HepG2 (cell line): Measurements from ENCODE around the gene MORN1. TPM values are rescaled to one million over a fixed set of nuclear protein-coding genes. Genes with fewer than 3 reads are reported as not detected.

Source experiments
- ATAC-seq: fragments of 200-7000 bp; cut with Tn5 transposase; 3 replicates; pipeline ENCODE4 v1.9.1; 2020; ENCODE audit warnings: mild to moderate bottlenecking, moderate library complexity
- BruUV-seq: library from RNA; stranded (reverse); fragments of 400-500 nt; replicated peaks from 2 replicates; lab custom pipeline; 2021; lab: Mats Ljungman, UMichigan
- CTCF ChIA-PET: fragments of 300-600 bp; formaldehyde crosslinking; extraction: SDS; loops from one replicate; lab custom pipeline; 2021; ENCODE audit warnings: low total read pairs, inconsistent platforms, low intra/inter-chr PET ratio; lab: Yijun Ruan, JAX
- POLR2A ChIA-PET: fragments of 350-600 bp; sonication (Branson Sonifier 250); formaldehyde crosslinking; loops from one replicate; lab custom pipeline; 2020; ENCODE audit warnings: antibody characterized with exemption, inconsistent platforms; lab: Yijun Ruan, JAX
- DNase-seq: peaks from one replicate; pipeline ENCODE4 v3.0.0-alpha.2; 2015; ENCODE audit warnings: low spot score
- FAIRE-seq: peaks from 3 replicates; lab custom pipeline; 2011; peaks lifted over from hg19 to GRCh38; lab: Jason Lieb, UNC
- H2AFZ ChIP-seq: one replicate; pipeline ENCODE4 v1.6.1; 2011; ENCODE audit warnings: low read length, inconsistent platforms
- H3K27ac ChIP-seq: fragments of 300-600 bp; 3 replicates; pipeline ENCODE4 v1.8.0; 2011; ENCODE audit warnings: mixed run types, mild to moderate bottlenecking, mixed read lengths, low read length, inconsistent platforms; ENCODE audit not compliant: insufficient read depth; ENCODE audit errors: extremely low read length
- H3K27me3 ChIP-seq, 2 experiments: fragments of 200-600 bp in 1 of 2; 2 replicates in 1 of 2; 3 replicates in 1 of 2; pipeline versions ENCODE4 v1.6.0 to v1.8.0; 2011; ENCODE audit warnings: low read length in 2 of 2, mild to moderate bottlenecking in 2 of 2, moderate library complexity in 2 of 2, inconsistent platforms in 1 of 2; ENCODE audit not compliant: insufficient read depth in 2 of 2, control insufficient read depth in 1 of 2
- H3K36me3 ChIP-seq, 2 experiments: fragments of 200-600 bp in 1 of 2; replicated peaks in 1 of 2; 2 replicates in 1 of 2; 3 replicates in 1 of 2; pipeline versions ENCODE4 v1.5.1 to v1.8.0; 2011; ENCODE audit warnings: low read length in 2 of 2, inconsistent platforms in 1 of 2; ENCODE audit not compliant: insufficient read depth in 2 of 2, control insufficient read depth in 1 of 2
- H3K4me1 ChIP-seq: 2 replicates; pipeline ENCODE4 v1.5.1; 2012; ENCODE audit warnings: low read length, inconsistent platforms; ENCODE audit not compliant: insufficient read depth
- H3K4me2 ChIP-seq: 2 replicates; pipeline ENCODE4 v1.6.0; 2011; ENCODE audit warnings: low read depth, low read length, inconsistent platforms
- H3K4me3 ChIP-seq, 3 experiments: fragments of 200-600 bp in 1 of 3; sonication (generic), shearing (Covaris generic) in 1 of 3; replicated peaks in 1 of 3; 2 replicates each; pipeline ENCODE4 v1.5.1; 2011 to 2016; ENCODE audit warnings: low read length in 3 of 3, inconsistent platforms in 2 of 3, low read depth in 2 of 3, mild to moderate bottlenecking in 2 of 3, control low read depth in 1 of 3, mixed read lengths in 1 of 3; ENCODE audit not compliant: insufficient read depth in 1 of 3
- H3K79me2 ChIP-seq: one replicate; pipeline ENCODE4 v1.6.1; 2011; ENCODE audit warnings: low read length, inconsistent platforms; ENCODE audit not compliant: insufficient read depth
- H3K9ac ChIP-seq: 2 replicates; pipeline ENCODE4 v1.6.0; 2011; ENCODE audit warnings: mild to moderate bottlenecking, low read depth, low read length, inconsistent platforms; ENCODE audit not compliant: insufficient read depth
- H3K9me3 ChIP-seq: 2 replicates; pipeline ENCODE4 v1.5.1; 2012; ENCODE audit warnings: mild to moderate bottlenecking, low read length
- H4K20me1 ChIP-seq: 2 replicates; pipeline ENCODE4 v1.6.0; 2011; ENCODE audit warnings: inconsistent platforms, mild to moderate bottlenecking, low read length, moderate library complexity; ENCODE audit not compliant: insufficient read depth
- ATM ChIP-seq: fragments of 450-650 bp; IDR thresholded peaks from 2 replicates; pipeline ENCODE4 v1.7.1; 2017; ENCODE audit warnings: mild to moderate bottlenecking, borderline replicate concordance
- SETDB1 ChIP-seq: sonication (generic); formaldehyde crosslinking; IDR thresholded peaks from 2 replicates; pipeline ENCODE4 v1.5.1; 2020; ENCODE audit warnings: missing genetic modification reagents, mild to moderate bottlenecking, borderline replicate concordance
- ZNF281 ChIP-seq: sonication (generic); formaldehyde crosslinking; IDR thresholded peaks from 2 replicates; pipeline ENCODE4 v1.4.0; 2020; ENCODE audit warnings: missing genetic modification reagents, borderline replicate concordance
- ZNF30 ChIP-seq: sonication (generic); formaldehyde crosslinking; IDR thresholded peaks from 2 replicates; pipeline ENCODE4 v1.5.0; 2020; ENCODE audit warnings: mild to moderate bottlenecking, missing genetic modification reagents
- WGBS: methylation state at CpG from one replicate; pipeline ENCODE4 v1.1.6; 2017; ENCODE audit warnings: low lambda C conversion rate; 5-methylcytosine and 5-hydroxymethylcytosine counted together
- in situ Hi-C: cut with HindIII; loops from 2 replicates; pipeline ENCODE4 v1.10.0; 2017; ENCODE audit warnings: low pct_unique_long_range_greater_than_20kb; ENCODE audit not compliant: extremely low pct_ligation_motif_present
- intact Hi-C: fragments of 100-400 bp; cut with micrococcal nuclease; formaldehyde crosslinking; loops from one replicate; pipeline ENCODE4 v1.10.0; 2022; ENCODE audit not compliant: unreplicated experiment
- polyA plus RNA-seq, 8 experiments: library from polyadenylated mRNA; depleted of rRNA in 3 of 8; stranded (reverse) in 7 of 8; unstranded in 1 of 8; fragments of >200 nt; fragmentation: Illumina TruSeq in 4 of 8; extraction: Trizol in 4 of 8; gene quantifications; 2 replicates each; pipeline versions ENCODE4 v1.2.1 to v1.2.3, GENCODE V29; 2011 to 2016; ENCODE audit warnings: low read depth in 4 of 8, missing spikeins in 1 of 8, mixed read lengths in 1 of 8; ENCODE audit not compliant: insufficient read depth in 1 of 8
- total RNA-seq, 5 experiments: library from RNA; depleted of rRNA; stranded (reverse); fragments of >200 nt; fragmentation: Illumina TruSeq; extraction: Trizol; gene quantifications; 2 replicates each; pipeline ENCODE4 v1.2.3, GENCODE V29; 2016; ENCODE audit warnings: low read depth in 1 of 5

Gene MORN1
- total and polyA plus RNA-seq, 2 of the 13 experiments (the other 11 are each of a cell fraction or from before 2014, with no cell fraction given) = 3.1 to 6.5 TPM

DNA sequence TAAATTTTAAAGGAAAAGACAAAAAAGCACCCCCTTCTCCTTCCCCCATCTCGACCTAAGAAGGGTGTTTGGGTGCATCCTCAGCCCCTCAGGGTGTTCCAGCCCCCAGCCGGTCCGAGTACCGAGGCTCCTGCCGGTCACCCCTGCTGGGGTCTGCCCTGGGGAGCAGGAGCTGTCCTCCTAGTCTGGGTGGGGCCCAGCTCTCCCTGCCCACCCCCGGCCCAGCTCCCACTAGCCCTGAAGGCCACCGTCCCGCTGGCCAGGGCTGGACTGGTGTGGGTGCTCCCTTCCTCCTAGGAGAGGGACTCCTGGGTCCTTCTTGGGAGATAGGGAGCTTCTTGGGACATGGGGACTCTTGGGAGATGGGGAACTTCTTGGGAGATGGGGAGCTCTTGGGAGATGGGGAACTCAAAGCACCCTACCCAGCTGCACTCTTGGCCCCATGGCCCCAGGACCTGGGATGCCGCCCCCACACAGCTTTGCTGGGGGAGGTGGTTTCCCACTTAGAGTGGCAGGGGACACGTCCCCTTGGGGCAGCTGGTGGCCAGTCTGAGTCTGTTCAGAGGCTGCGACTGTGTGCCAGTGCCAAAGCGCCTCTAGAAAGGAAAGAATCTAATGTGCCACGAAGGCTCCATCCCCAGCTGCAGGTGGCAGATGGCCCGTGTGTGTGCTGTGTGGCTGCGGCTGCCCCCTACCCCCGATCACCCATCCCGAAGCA, 44.5 kb downstream of the MORN1 start:
- FAIRE-seq (no peak), ATAC-seq (no peak), DNase-seq (no peak)
- no peak overlapping the region for H3K4me3 ChIP-seq
- H3K4me2 ChIP-seq = no peak overlapping the region
- H2AFZ ChIP-seq = no peak overlapping the region
- H3K27me3 ChIP-seq = peaks cover 15 to 66% of the 10 kb centered on the region in 2 experiments
- H3K79me2 ChIP-seq = no peaks in the 10 kb centered on the region
- no TSS peak for BruUV-seq
- POLR2A ChIA-PET = no interaction called here
- no peak overlapping the region for H3K9ac ChIP-seq
- H3K27ac ChIP-seq = no peak overlapping the region
- H3K36me3 ChIP-seq = no peaks in the 10 kb centered on the region
- no peaks in the 10 kb centered on the region for H4K20me1 ChIP-seq
- peaks cover 7% of the 10 kb centered on the region; the same call in 1 of the 2 replicates for H3K4me1 ChIP-seq
- TF ChIP-seq SETDB1 (CRISPR knock-in tag) = no peak
- no peak for TF ChIP-seq ATM
- TF ChIP-seq ZNF281 (CRISPR knock-in tag) = no peak
- TF ChIP-seq ZNF30 = no peak
- intact Hi-C loops = no loop called here
- no peaks in the 10 kb centered on the region for H3K9me3 ChIP-seq
- CTCF ChIA-PET = no interaction called here
- WGBS = 40% methylated on average over 11 of the region's 17 CpGs
- in situ Hi-C loops = no loop called here
